GM12875 (cell line): Measurements from ENCODE around the gene RIPOR3.

Experiments
- H3K4me3 ChIP-seq: one replicate; pipeline ENCODE4 v1.5.1; 2011; ENCODE audit warnings: low read depth, low read length, control low read depth
- CTCF ChIP-seq: IDR thresholded peaks from 2 replicates; pipeline ENCODE4 v1.5.1; 2011; ENCODE audit warnings: low read depth, mild to moderate bottlenecking, control low read depth, inconsistent platforms, low read length, moderate library complexity, borderline replicate concordance; ENCODE audit not compliant: insufficient read depth

Gene RIPOR3

DNA sequence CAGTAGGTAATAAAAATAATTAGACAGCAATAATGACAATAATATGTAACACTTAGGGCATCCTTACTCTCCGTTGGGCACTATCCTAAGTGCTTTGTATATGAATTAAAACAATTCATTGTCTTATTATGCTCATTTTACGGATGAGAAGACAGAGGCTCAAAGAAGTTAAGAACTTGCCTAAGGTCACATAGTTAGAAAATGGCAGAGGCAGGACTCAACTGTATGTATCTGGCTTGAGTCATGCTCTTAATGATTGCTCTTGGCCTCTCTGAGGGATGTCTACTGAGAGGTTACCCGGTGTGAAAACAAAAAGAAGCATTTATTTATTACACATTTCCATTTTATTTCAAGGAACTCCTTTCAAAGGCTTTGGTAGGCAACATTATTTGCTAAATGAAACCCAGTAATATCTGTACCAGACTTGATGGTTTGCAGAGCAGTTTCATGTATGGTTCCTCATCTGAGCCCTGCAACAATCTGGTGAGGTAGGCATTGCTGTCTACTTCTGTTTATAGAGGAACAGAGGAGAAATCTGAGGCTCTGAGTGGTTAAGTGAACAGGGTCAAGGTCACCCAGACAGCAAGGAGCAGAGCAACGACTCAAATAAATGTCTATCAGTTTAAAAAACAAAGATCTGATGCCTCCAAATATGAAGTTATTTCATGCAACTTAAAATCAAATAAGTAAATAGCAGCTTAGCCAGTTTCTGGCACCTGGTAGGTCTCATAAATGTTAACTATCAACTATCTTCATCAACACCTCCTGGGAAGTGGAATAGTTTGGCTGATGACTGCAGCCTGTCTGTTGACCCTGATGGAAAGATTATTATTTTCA, 35.8 kb upstream of the RIPOR3 start:
- no peak overlapping the region for H3K4me3 ChIP-seq
- TF ChIP-seq CTCF = no peak

DNA sequence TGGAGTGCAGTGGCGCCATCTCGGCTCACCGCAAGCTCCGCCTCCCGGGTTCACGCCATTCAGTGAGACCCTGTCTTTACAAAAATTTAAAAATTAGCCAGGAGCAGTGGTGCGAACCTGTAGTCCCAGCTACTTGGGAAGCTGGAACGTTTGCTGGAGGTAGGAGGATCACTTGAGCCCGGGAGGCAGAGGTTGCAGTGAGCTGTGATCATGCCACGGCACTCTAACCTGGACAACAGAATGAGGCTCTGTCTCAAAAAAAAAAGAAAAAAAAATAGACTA, 34.3 kb upstream of the RIPOR3 start:
- H3K4me3 ChIP-seq = no peak overlapping the region
- no peak for TF ChIP-seq CTCF

- H3K4me3 ChIP-seq = no peak overlapping the region
Measured at GRCh38 chr20:50724851-50725723, 33.7 kb upstream of the RIPOR3 start.

GRCh38 chr20:50724112-50724725, 32.9 kb upstream of the RIPOR3 start:
- H3K4me3 ChIP-seq = no peak overlapping the region
- TF ChIP-seq CTCF = no peak

More at GRCh38 chr20:50724851-50725723, 33.7 kb upstream of the RIPOR3 start:
- TF ChIP-seq CTCF = no peak

- TF ChIP-seq CTCF = no peak
Measured at GRCh38 chr20:50723672-50724071, 32.3 kb upstream of the RIPOR3 start.

GRCh38 chr20:50722424-50723155, 31.2 kb upstream of the RIPOR3 start:
- H3K4me3 ChIP-seq = no peak overlapping the region
- no peak for TF ChIP-seq CTCF

More at GRCh38 chr20:50723672-50724071, 32.3 kb upstream of the RIPOR3 start:
- no peak overlapping the region for H3K4me3 ChIP-seq
